ES-I3 (cell line): Measurements from ENCODE around the gene TBC1D7.

Source experiments
- H3K36me3 ChIP-seq: 2 replicates; pipeline ENCODE4 v1.6.1; 2013; ENCODE audit warnings: mild to moderate bottlenecking, low read length, control low read depth, moderate library complexity; ENCODE audit not compliant: insufficient read depth
- H3K4me1 ChIP-seq: 2 replicates; pipeline ENCODE4 v1.6.1; 2013; ENCODE audit warnings: mild to moderate bottlenecking, control low read depth, low read length; ENCODE audit not compliant: insufficient read depth
- H3K9ac ChIP-seq: 2 replicates; pipeline ENCODE4 v1.6.1; 2013; ENCODE audit warnings: low read depth, mild to moderate bottlenecking, low read length, moderate library complexity
- H3K9me3 ChIP-seq: 2 replicates; pipeline ENCODE4 v1.6.1; 2013; ENCODE audit warnings: mild to moderate bottlenecking, low read length, moderate library complexity; ENCODE audit not compliant: control insufficient read depth, insufficient read depth

TBC1D7 gene

GRCh38 chr6:13284646-13285045 is 43.7 kb downstream of the TBC1D7 start:
- H3K9ac ChIP-seq: no peak overlapping the region
- H3K9me3 ChIP-seq: peaks cover 6% of the 10 kb centered on the region
- H3K4me1 ChIP-seq: no peaks in the 10 kb centered on the region
- no peaks in the 10 kb centered on the region for H3K36me3 ChIP-seq

GRCh38 chr6:13283331-13283730 is 45.0 kb downstream of the TBC1D7 start:
- Histone ChIP-seq H3K36me3 (no peaks in the 10 kb centered on the region), H3K4me1 (no peaks in the 10 kb centered on the region), H3K9me3 (peaks cover 6% of the 10 kb centered on the region), H3K9ac (no peak overlapping the region)

GRCh38 chr6:13282393-13283069 is 45.8 kb downstream of the TBC1D7 start:
- Histone ChIP-seq H3K36me3 (no peaks in the 10 kb centered on the region), H3K9me3 (peaks cover 6% of the 10 kb centered on the region), H3K4me1 (no peaks in the 10 kb centered on the region), H3K9ac (no peak overlapping the region)

GRCh38 chr6:13281686-13282085 is 46.7 kb downstream of the TBC1D7 start:
- Histone ChIP-seq H3K9me3 (no peaks in the 10 kb centered on the region), H3K36me3 (no peaks in the 10 kb centered on the region), H3K4me1 (no peaks in the 10 kb centered on the region), H3K9ac (no peak overlapping the region)

GRCh38 chr6:13280254-13280653 is 48.1 kb downstream of the TBC1D7 start:
- Histone ChIP-seq H3K9ac (no peak overlapping the region), H3K36me3 (no peaks in the 10 kb centered on the region), H3K4me1 (no peaks in the 10 kb centered on the region), H3K9me3 (no peaks in the 10 kb centered on the region)

- Histone ChIP-seq H3K4me1 (no peaks in the 10 kb centered on the region), H3K9me3 (no peaks in the 10 kb centered on the region), H3K9ac (no peak overlapping the region), H3K36me3 (no peaks in the 10 kb centered on the region)
Observed at GRCh38 chr6:13278991-13279390, 49.3 kb downstream of the TBC1D7 start.

GRCh38 chr6:13278164-13278563 is 50.2 kb downstream of the TBC1D7 start:
- Histone ChIP-seq H3K4me1 (0 out of 2 replicates have a peak, but pooled peaks cover 4% of the 10 kb centered on the region), H3K9ac (no peak overlapping the region), H3K9me3 (no peaks in the 10 kb centered on the region), H3K36me3 (no peaks in the 10 kb centered on the region)

GRCh38 chr6:13277231-13277630 is 51.1 kb downstream of the TBC1D7 start:
- Histone ChIP-seq H3K9me3 (no peaks in the 10 kb centered on the region), H3K4me1 (0 out of 2 replicates have a peak, but pooled peaks cover 11% of the 10 kb centered on the region), H3K36me3 (no peaks in the 10 kb centered on the region), H3K9ac (no peak overlapping the region)

GRCh38 chr6:13275435-13275989 is 52.8 kb downstream of the TBC1D7 start:
- Histone ChIP-seq H3K36me3 (no peaks in the 10 kb centered on the region), H3K4me1 (0 out of 2 replicates have a peak, but pooled peaks cover 11% of the 10 kb centered on the region), H3K9ac (no peak overlapping the region), H3K9me3 (no peaks in the 10 kb centered on the region)

- Histone ChIP-seq H3K36me3 (no peaks in the 10 kb centered on the region), H3K4me1 (0 out of 2 replicates have a peak, but pooled peaks cover 14% of the 10 kb centered on the region), H3K9ac (no peak overlapping the region), H3K9me3 (no peaks in the 10 kb centered on the region)
Observed at GRCh38 chr6:13274707-13275434, 53.5 kb downstream of the TBC1D7 start.

GRCh38 chr6:13273931-13274706 is 54.2 kb downstream of the TBC1D7 start:
- no peaks in the 10 kb centered on the region for H3K36me3 ChIP-seq
- no peak overlapping the region for H3K9ac ChIP-seq
- H3K4me1 ChIP-seq: peaks cover 19% of the 10 kb centered on the region; the same call in 1 of the 2 replicates
- H3K9me3 ChIP-seq: no peaks in the 10 kb centered on the region

GRCh38 chr6:13273202-13273930 is 55.0 kb downstream of the TBC1D7 start:
- Histone ChIP-seq H3K4me1 (peaks cover 23% of the 10 kb centered on the region; the same call in 1 of the 2 replicates), H3K9ac (no peak overlapping the region), H3K36me3 (no peaks in the 10 kb centered on the region)

GRCh38 chr6:13272131-13273046 is 55.9 kb downstream of the TBC1D7 start:
- Histone ChIP-seq H3K9ac (no peak overlapping the region), H3K9me3 (no peaks in the 10 kb centered on the region), H3K36me3 (no peaks in the 10 kb centered on the region), H3K4me1 (peaks cover 23% of the 10 kb centered on the region; the same call in 1 of the 2 replicates)

More at GRCh38 chr6:13273202-13273930, 55.0 kb downstream of the TBC1D7 start:
- no peaks in the 10 kb centered on the region for H3K9me3 ChIP-seq
